CD14-positive monocyte (primary cell): ENCODE measurements around the gene SLC35F3. TPM values are rescaled to one million over a fixed set of nuclear protein-coding genes. Genes with fewer than 3 reads are reported as not detected.

ENCODE experiments used
- DNase-seq, 3 donors: peaks; one replicate each; pipeline ENCODE4 v3.0.0-alpha.2; 2011 to 2022
- H2AFZ ChIP-seq: 2 replicates; pipeline ENCODE4 v1.6.0; 2012; ENCODE audit warnings: mild to moderate bottlenecking, low read depth, low read length, inconsistent platforms; ENCODE audit not compliant: insufficient read depth, poor library complexity, severe bottlenecking
- H3K27ac ChIP-seq, 2 donors: 1 replicate in 1 of 2; 2 replicates in 1 of 2; pipeline ENCODE4 v1.5.1; 2012 to 2013; ENCODE audit warnings: low read length in 2 of 2, control low read depth in 1 of 2, inconsistent platforms in 1 of 2, low read depth in 1 of 2, mild to moderate bottlenecking in 1 of 2
- H3K27me3 ChIP-seq, 2 donors: one replicate each; pipeline versions ENCODE4 v1.6.0 to v1.6.1; 2011 to 2013; ENCODE audit warnings: low read length in 2 of 2; ENCODE audit not compliant: control insufficient read depth in 2 of 2, insufficient read depth in 2 of 2
- H3K36me3 ChIP-seq, 2 donors: replicated peaks in 1 of 2; 1 replicate in 1 of 2; 2 replicates in 1 of 2; pipeline versions ENCODE4 v1.5.1 to v1.6.1; 2012 to 2013; ENCODE audit warnings: low read length in 2 of 2, control low read depth in 1 of 2, inconsistent platforms in 1 of 2, mild to moderate bottlenecking in 1 of 2; ENCODE audit not compliant: insufficient read depth in 2 of 2, control insufficient read depth in 1 of 2
- H3K4me1 ChIP-seq, 2 donors: 1 replicate in 1 of 2; 2 replicates in 1 of 2; pipeline versions ENCODE4 v1.5.1 to v1.6.1; 2012 to 2013; ENCODE audit warnings: low read length in 2 of 2, control low read depth in 1 of 2, inconsistent platforms in 1 of 2, mild to moderate bottlenecking in 1 of 2, moderate library complexity in 1 of 2; ENCODE audit not compliant: insufficient read depth in 2 of 2, control insufficient read depth in 1 of 2
- H3K4me2 ChIP-seq: replicated peaks from 2 replicates; pipeline ENCODE3; 2012; ENCODE audit warnings: low read length, moderate library complexity, mild to moderate bottlenecking; ENCODE audit not compliant: poor library complexity, severe bottlenecking; ENCODE audit errors: extremely low read depth
- H3K4me3 ChIP-seq, 3 experiments: fragments of 200-600 bp in 1 of 3; sonication (generic) in 1 of 3; replicated peaks in 1 of 3; 1 replicate in 2 of 3; 2 replicates in 1 of 3; pipeline ENCODE4 v1.5.1; 2011 to 2013; ENCODE audit warnings: low read length in 3 of 3, mild to moderate bottlenecking in 3 of 3, control low read depth in 2 of 3, low read depth in 2 of 3, inconsistent platforms in 1 of 3, moderate library complexity in 1 of 3
- H3K79me2 ChIP-seq: 2 replicates; pipeline ENCODE4 v1.6.0; 2012; ENCODE audit warnings: mild to moderate bottlenecking, control low read depth, inconsistent platforms, low read length, moderate library complexity; ENCODE audit not compliant: insufficient read depth
- H3K9ac ChIP-seq: 2 replicates; pipeline ENCODE4 v1.6.0; 2017; ENCODE audit warnings: low read length, mild to moderate bottlenecking; ENCODE audit not compliant: insufficient read depth, poor library complexity, severe bottlenecking
- H3K9me3 ChIP-seq, 2 donors: replicated peaks in 1 of 2; 1 replicate in 1 of 2; 2 replicates in 1 of 2; pipeline versions ENCODE4 v1.5.1 to v1.6.1; 2012 to 2013; ENCODE audit warnings: low read length in 2 of 2, control low read depth in 1 of 2; ENCODE audit not compliant: control insufficient read depth in 1 of 2, insufficient read depth in 1 of 2
- H4K20me1 ChIP-seq: 2 replicates; pipeline ENCODE4 v1.6.0; 2012; ENCODE audit warnings: mild to moderate bottlenecking, low read length, control low read depth, moderate library complexity; ENCODE audit not compliant: insufficient read depth
- H3K27ac Mint-ChIP-seq, 7 donors: one replicate each; pipeline ENCODE4 v1.8.0; 2020; ENCODE audit warnings: mild to moderate bottlenecking in 7 of 7, mixed read lengths in 7 of 7, moderate library complexity in 6 of 7, inconsistent platforms in 2 of 7
- H3K27me3 Mint-ChIP-seq, 3 donors: one replicate each; pipeline ENCODE4 v1.8.0; 2021 to 2022; ENCODE audit warnings: low read depth in 3 of 3, mild to moderate bottlenecking in 3 of 3, mixed read lengths in 3 of 3, moderate library complexity in 3 of 3, inconsistent platforms in 1 of 3
- H3K36me3 Mint-ChIP-seq, 2 donors: one replicate each; pipeline ENCODE4 v1.8.0; 2020; ENCODE audit warnings: mixed read lengths in 2 of 2, inconsistent platforms in 1 of 2, mild to moderate bottlenecking in 1 of 2
- H3K4me1 Mint-ChIP-seq: one replicate; pipeline ENCODE4 v1.8.0; 2020; ENCODE audit warnings: mild to moderate bottlenecking, mixed read lengths
- H3K4me3 Mint-ChIP-seq, 2 donors: one replicate each; pipeline ENCODE4 v1.8.0; 2020; ENCODE audit warnings: mild to moderate bottlenecking in 2 of 2, mixed read lengths in 2 of 2, moderate library complexity in 1 of 2
- H3K9me3 Mint-ChIP-seq, 7 donors: one replicate each; pipeline ENCODE4 v1.8.0; 2020 to 2022; ENCODE audit warnings: mixed read lengths in 7 of 7, mild to moderate bottlenecking in 6 of 7, moderate library complexity in 6 of 7, inconsistent platforms in 2 of 7
- WGBS: methylation state at CpG from one replicate; pipeline ENCODE4 v1.1.5; 2013; ENCODE audit warnings: missing lambda C conversion rate; ENCODE audit not compliant: insufficient coverage; 5-methylcytosine and 5-hydroxymethylcytosine counted together
- intact Hi-C, 2 donors: fragments of 100-400 bp; cut with micrococcal nuclease; formaldehyde crosslinking; loops; one replicate each; pipeline versions ENCODE4 v1.15.0 to v1.15.1; 2023
- polyA plus RNA-seq, 3 donors: library from polyadenylated mRNA; depleted of rRNA in 1 of 3; unstranded in 2 of 3; stranded (reverse) in 1 of 3; fragments of 300-500 nt in 2 of 3; fragments of >200 nt in 1 of 3; fragmentation: Illumina TruSeq in 2 of 3; gene quantifications; 1 replicate in 2 of 3; 2 replicates in 1 of 3; pipeline ENCODE4 v1.2.3, GENCODE V29; 2012 to 2021
- TF ChIP-seq, protein P1 (sequence below): fragments of 200-600 bp; IDR thresholded peaks from one replicate; pipeline ENCODE4 v1.8.0; 2022; ENCODE audit warnings: antibody characterized with exemption, mild to moderate bottlenecking

SLC35F3 gene
- polyA plus RNA-seq, 3 donors: 0.17 to 0.78 TPM; not detected in 1

DNA sequence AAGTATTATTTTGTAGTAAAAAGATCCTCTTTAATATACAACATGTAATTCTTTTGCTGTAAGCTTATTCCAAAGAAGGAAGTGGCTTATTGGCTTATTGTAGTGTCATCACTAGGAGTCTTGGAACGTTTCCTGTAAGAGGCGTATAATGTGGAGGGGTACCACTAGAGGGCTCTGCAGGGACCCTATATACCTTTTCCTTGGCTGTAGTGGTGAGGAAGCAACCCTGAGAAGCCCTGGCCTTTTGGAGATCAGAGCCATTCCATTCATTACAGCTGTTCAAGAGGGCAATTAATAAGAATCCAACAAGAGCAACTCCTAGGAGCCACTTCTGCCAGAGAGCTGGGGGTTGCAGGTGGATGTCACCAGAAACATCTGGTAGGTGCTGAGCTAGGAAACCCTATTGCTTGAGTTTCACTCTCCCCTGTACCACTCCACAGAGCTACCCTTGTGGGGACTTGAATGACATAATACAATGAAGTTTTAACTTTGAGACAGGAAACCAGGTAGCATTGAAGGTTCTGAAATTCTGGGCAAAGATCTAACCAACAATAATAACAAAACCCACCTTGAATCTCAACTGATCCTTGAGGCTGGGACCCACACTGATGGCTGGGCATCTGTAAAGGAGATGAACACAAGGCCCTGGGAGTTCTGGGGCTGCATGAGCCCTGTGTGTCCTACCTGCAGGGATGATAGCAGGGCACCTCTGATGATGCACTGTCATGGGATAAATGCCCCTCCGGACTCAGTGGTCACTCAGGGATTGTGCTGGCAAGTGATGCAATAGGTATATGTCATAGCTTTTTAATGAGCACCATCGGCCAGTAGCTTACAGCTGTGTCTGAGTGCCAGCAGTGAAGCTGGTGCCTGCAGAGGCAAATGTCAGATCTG is 308.5 kb downstream of the SLC35F3 start:
- Mint-ChIP-seq H3K4me1 (peaks cover 23% of the 10 kb centered on the region), H3K27me3 (peaks cover 11 to 24% (median 12%) of the 10 kb centered on the region in 3 donors), H3K27ac (peak overlapping the region in 5 of 7 donors; percentile 70 to 93 (median 86)), H3K4me3 (peak overlapping the region; percentile 92 to 96), H3K36me3 (peaks cover 0 to 2% of the 10 kb centered on the region in 2 donors), H3K9me3 (peaks cover 0 to 12% (median 8%) of the 10 kb centered on the region in 7 donors)
- peaks cover 23 to 24% of the 10 kb centered on the region in 2 donors for H3K4me1 ChIP-seq
- peaks cover 5 to 15% of the 10 kb centered on the region in 2 donors for H3K27me3 ChIP-seq
- H3K4me2 ChIP-seq: peak overlapping the region; percentile 95
- no peaks in the 10 kb centered on the region for H3K9me3 ChIP-seq
- peak overlapping the region; percentile 70 to 72 for H3K27ac ChIP-seq
- H2AFZ ChIP-seq: peak overlapping the region; percentile 88
- WGBS: 19% methylated on average over 2 of the region's 4 CpGs
- TF ChIP-seq, protein P1, sequence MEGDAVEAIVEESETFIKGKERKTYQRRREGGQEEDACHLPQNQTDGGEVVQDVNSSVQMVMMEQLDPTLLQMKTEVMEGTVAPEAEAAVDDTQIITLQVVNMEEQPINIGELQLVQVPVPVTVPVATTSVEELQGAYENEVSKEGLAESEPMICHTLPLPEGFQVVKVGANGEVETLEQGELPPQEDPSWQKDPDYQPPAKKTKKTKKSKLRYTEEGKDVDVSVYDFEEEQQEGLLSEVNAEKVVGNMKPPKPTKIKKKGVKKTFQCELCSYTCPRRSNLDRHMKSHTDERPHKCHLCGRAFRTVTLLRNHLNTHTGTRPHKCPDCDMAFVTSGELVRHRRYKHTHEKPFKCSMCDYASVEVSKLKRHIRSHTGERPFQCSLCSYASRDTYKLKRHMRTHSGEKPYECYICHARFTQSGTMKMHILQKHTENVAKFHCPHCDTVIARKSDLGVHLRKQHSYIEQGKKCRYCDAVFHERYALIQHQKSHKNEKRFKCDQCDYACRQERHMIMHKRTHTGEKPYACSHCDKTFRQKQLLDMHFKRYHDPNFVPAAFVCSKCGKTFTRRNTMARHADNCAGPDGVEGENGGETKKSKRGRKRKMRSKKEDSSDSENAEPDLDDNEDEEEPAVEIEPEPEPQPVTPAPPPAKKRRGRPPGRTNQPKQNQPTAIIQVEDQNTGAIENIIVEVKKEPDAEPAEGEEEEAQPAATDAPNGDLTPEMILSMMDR: peak; percentile 30
- H3K9ac ChIP-seq: no peak overlapping the region
- peak overlapping the region in 1 of 3 experiments; percentile 80 for H3K4me3 ChIP-seq
- intact Hi-C loops: no loop called here
- H4K20me1 ChIP-seq: no peaks in the 10 kb centered on the region
- DNase-seq: peak; percentile 13 to 77 (median 59)
- H3K36me3 ChIP-seq: no peaks in the 10 kb centered on the region
- no peaks in the 10 kb centered on the region for H3K79me2 ChIP-seq

DNA sequence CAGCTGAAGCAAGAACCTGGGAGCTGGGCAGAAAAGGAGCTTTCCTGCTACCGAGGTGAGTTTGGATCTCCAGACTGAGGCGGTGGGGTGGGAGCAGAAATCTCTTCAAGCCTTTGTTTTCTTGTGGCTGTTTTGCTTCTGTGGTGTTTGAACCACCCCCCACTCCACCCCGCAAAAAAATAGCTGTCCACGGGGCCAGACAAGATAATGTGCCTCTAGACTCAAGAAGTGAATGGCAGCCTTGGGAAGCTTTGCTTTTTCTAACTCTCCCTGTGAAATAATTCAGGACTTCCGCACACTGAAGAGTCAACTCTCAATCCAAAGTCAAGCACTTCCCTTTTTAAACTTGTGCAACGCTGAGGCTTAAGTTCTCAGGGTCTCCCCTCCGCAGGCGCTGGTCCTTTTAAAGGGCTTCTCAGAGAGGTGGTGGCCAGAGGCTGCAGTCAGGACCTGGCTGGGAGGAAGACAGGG is 309.2 kb downstream of the SLC35F3 start:
- peaks cover 0 to 12% (median 8%) of the 10 kb centered on the region in 7 donors for H3K9me3 Mint-ChIP-seq
- Histone ChIP-seq H3K4me1 (peaks cover 23 to 24% of the 10 kb centered on the region in 2 donors), H3K4me2 (peak overlapping the region; percentile 95), H2AFZ (peak overlapping the region; percentile 88), H4K20me1 (no peaks in the 10 kb centered on the region), H3K36me3 (no peaks in the 10 kb centered on the region), H3K9ac (peak overlapping the region; percentile 38), H3K9me3 (no peaks in the 10 kb centered on the region), H3K79me2 (no peaks in the 10 kb centered on the region), H3K27ac (peak overlapping the region; percentile 70 to 72), H3K27me3 (peaks cover 5 to 15% of the 10 kb centered on the region in 2 donors), H3K4me3 (peak overlapping the region; percentile 39 to 80 (median 54))
- H3K4me1 Mint-ChIP-seq: peaks cover 23% of the 10 kb centered on the region
- H3K27me3 Mint-ChIP-seq: peaks cover 12 to 24% (median 12%) of the 10 kb centered on the region in 3 donors
- H3K4me3 Mint-ChIP-seq: peak overlapping the region; percentile 92 to 96
- intact Hi-C loops: no loop called here
- TF ChIP-seq, protein P1: no peak
- H3K27ac Mint-ChIP-seq: peak overlapping the region; percentile 82 to 93 (median 86)
- DNase-seq: peak; percentile 62 to 79 (median 72)
- WGBS: 9% methylated on average over 7 of the region's 8 CpGs
- H3K36me3 Mint-ChIP-seq: peaks cover 0 to 2% of the 10 kb centered on the region in 2 donors
